Measurements from ENCODE around the gene REEP3. TPM values are rescaled to one million over a fixed set of nuclear protein-coding genes. Genes with fewer than 3 reads are reported as not detected.
"Not testable (repeated sequence)": the region's sequence is repeated elsewhere in the genome, so short reads cannot be mapped to it uniquely, and the experiment has no call there.

REEP3 gene
- 58.6 TPM for total RNA-seq
- long read RNA-seq, full-length matches to known transcripts = 5 of 28 reads
- long read RNA-seq, partial matches to known transcripts = 0 of 28 reads
- long read RNA-seq, other reads (novel, unspliced or antisense) = 23 of 28 reads

GRCh38 chr10:63520500-63521415 lies at the start of gene REEP3:
TSS of gene REEP3 (plus strand) at chr10:63521401. CDS start at chr10:63521546, 145 bp downstream.
- DNase-seq (ENCODE audit: low spot score) = peak; percentile 92

GRCh38 chr10:63474488-63474887 lies 46.7 kb upstream of the REEP3 start:
- no peak for DNase-seq (ENCODE audit: low spot score)

- DNase-seq (ENCODE audit: low spot score) = no peak
Observed at GRCh38 chr10:63477927-63478326, 43.3 kb upstream of the REEP3 start.

DNA sequence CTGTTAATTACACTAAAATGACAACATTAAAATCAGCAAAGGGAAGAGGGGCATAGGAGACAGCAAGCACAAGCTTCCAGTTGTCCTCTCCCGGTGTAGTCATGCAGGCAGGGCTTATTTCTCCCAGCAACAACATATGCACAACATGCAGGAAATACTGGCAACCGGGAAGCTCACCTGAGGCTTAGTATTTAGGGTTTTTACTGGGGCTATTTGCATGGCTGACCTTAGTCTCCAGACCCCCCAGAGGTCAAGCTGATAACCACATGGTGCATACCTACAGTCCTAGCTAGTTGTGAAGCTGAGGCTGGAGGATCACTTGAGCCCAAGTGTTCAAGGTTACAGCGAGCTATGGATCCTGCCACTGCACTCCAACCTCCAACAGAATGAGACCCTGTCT lies 42.6 kb upstream of the REEP3 start:
- no peak for DNase-seq (ENCODE audit: low spot score)

- DNase-seq (ENCODE audit: low spot score) = no peak
Observed at GRCh38 chr10:63480237-63480636, 41.0 kb upstream of the REEP3 start.

DNA sequence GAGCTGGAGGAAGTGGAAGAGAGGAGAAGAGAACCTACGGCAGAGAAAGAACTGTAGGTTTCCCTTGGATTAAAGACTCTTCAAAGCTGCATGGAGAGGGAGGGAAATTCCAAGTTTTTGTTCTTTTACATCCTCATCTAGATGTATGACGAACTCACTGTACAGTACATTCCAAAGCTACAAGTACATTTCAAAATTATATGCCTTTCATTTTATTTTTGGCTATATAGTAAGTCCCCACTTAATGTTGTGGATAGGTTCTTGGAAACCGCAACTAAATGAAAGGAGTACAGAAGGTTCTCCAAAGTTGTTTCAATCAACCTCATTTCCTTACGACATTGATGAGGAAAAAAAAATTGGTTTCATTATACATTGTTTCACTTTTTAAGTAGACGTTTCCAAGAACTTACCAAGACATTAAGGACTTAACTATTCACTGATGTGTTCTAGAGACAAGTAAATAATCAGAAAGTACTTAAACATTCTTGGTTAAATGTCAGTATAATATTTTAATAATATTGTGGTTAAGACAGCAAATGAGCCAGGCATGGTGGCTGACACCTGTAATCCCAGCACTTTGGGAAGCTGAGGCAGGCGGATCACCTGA lies 39.3 kb upstream of the REEP3 start:
- no peak for DNase-seq (ENCODE audit: low spot score)

DNA sequence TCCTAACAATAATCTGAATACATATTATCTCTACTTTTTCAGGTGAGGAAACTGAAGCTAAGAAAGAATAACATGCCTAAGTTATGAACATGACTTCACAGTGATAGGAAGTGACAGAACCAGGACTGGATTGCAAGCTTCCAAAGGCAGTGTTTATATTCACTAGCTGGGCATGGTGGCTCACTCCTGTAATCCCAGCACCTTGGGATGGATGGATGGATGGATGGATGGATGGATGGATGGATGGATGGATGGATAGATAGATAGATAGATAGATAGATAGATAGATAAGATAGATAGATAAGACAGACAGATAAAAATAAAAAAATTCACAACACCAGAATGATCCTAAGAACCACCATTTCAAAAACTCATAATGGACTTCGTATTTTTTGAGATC lies 37.2 kb upstream of the REEP3 start:
- no peak for DNase-seq (ENCODE audit: low spot score)

- no peak for DNase-seq (ENCODE audit: low spot score)
Observed at GRCh38 chr10:63487990-63488389, 33.2 kb upstream of the REEP3 start.

DNA sequence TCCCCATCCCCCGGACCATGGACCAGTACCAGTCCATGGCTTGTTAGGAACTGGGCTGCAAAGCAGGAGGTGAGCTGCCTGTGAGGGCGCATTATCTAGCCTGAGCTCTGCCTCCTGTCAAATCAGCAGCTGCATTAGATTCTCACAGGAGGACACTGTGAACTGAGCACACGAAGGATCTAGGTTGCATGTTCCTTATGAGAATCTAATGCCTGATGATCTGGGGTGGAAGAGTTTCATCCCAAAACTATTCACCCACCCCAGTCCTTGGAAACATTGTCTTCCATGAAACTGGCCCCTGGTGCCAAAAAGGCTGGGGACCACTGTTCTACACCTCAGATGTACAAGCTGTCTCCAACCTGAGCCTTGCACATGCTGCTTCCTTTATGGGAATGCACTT lies 31.4 kb upstream of the REEP3 start:
- DNase-seq (ENCODE audit: low spot score) = no peak

DNA sequence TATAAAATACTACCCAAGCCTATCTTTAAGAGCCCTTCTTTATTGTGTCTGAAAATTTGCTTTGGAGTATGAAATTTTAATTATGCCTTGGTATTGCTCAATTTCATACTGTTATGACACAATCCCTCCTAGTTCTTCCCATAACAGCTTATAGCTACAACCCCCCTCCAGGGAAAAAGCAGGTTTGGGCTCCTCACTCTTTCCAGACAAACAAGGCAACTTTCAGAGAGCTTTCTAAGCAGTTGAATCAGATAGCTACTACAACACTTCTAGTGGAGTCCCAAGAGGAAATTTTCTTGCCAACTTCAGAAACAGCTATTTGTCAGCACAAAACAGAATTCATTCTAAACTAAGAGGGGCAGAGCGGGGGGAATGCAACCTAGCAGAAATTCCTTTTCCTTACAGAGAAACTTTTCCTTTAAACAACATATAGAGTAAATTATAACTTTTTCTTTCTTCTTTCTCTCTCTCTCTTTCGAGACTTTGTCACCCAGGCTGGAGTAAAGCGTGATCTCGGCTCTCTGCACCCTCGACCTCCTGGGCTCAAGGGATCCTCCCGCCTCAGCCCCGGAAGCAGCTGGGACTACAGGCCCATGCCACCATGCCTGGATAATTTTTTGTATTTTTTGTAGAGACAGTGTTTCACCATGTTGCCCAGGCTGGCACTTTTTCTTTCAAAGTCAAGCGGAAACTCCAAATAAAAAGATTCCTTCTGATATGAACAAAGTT lies 29.4 kb upstream of the REEP3 start:
- no peak for DNase-seq (ENCODE audit: low spot score)

- not testable (repeated sequence) for DNase-seq (ENCODE audit: low spot score)
Observed at GRCh38 chr10:63492317-63492690, 28.9 kb upstream of the REEP3 start.

GRCh38 chr10:63493004-63493403 lies 28.2 kb upstream of the REEP3 start:
- no peak for DNase-seq (ENCODE audit: low spot score)

DNA sequence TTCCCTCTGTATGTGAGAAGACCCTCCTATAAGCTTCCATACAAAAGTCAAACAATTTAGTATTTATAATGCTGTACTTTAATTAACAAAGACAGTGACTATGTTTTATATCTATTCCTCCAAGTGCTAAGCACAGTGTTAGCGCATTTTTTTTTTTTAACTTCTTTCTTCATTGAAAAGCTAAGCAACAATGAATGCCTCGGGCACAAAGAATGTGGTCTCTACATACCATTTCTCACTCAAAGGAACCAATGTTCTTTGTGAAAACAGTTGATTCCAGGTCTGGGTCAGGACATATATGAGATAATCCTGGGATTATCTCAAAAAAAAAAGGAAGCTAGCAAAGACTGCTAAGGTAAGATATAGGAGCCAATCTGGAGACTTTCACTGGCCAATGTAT lies 26.2 kb upstream of the REEP3 start:
- DNase-seq (ENCODE audit: low spot score) = no peak

DNA sequence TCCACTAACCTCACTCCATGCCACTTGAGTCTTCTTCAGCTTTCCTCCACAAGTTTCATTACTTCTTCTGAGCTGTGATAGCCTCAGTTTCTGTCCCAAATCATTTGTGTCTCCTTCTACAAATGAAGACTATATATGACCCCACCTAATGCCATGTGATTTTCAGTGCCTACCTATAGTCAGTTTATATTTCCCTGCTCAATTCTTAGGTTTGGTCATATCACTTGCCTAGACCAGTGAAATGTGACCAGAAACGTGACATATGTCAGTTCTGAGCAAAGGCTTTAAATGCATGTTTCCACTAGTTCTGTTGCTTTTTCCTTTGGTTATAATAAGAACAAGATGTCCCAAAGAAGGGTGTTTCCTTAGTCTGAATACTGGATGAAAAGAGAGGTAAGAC lies 24.6 kb upstream of the REEP3 start:
- no peak for DNase-seq (ENCODE audit: low spot score)

GRCh38 chr10:63497321-63497720 lies 23.9 kb upstream of the REEP3 start:
- DNase-seq (ENCODE audit: low spot score) = no peak

GRCh38 chr10:63498665-63499064 lies 22.5 kb upstream of the REEP3 start:
- no peak for DNase-seq (ENCODE audit: low spot score)

GRCh38 chr10:63500551-63500950 lies 20.6 kb upstream of the REEP3 start:
- not testable (repeated sequence) for DNase-seq (ENCODE audit: low spot score)

DNA sequence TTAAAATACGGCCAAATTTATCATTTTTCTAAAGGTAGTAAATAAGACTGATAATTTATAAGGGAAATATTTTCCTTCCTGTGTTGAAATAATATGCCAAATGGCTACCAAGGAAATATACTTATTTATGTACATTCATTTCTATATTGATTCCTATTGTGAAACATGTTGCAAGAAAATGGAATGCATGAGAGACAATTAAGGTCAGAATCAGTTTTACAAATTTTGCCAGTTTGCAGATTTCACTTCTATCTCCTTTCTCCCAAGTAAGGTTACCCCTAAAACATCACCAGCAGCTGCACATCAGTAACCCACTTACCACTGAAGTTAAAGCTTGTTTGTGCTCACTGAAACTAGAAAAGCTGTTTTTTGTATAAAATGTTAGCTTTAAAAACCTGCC lies 19.2 kb upstream of the REEP3 start:
- DNase-seq (ENCODE audit: low spot score) = no peak

- DNase-seq (ENCODE audit: low spot score) = no peak
Observed at GRCh38 chr10:63502832-63503231, 18.4 kb upstream of the REEP3 start.

DNA sequence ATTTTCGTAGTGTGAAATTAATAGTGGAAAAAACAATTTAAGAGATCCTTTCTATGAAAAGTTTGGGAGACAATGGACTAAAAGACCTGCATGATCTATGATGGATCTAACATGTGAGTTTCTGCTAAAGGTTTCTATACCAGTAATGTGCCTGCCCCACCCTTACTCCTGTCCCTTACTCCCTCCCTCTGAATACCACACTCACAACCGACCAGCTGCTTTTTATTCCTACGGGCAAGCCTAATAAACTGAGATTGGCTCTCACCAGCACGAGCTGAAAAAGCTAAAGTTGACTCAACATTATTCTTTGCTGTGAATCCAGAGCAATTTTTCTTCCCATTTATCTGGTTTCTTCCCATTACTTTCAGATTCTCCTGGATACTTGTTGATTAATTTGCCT lies 17.8 kb upstream of the REEP3 start:
- DNase-seq (ENCODE audit: low spot score) = no peak

GRCh38 chr10:63504145-63504881 lies 16.9 kb upstream of the REEP3 start:
- DNase-seq (ENCODE audit: low spot score) = no peak
